ENCODE data around the gene SLC10A7. TPM values are rescaled to one million over a fixed set of nuclear protein-coding genes. Genes with fewer than 3 reads are reported as not detected.

SLC10A7 gene
- total and polyA plus RNA-seq, 2 donors (not counting 1 experiment from before 2014, with no cell fraction given) = 5.7 to 18.3 TPM

DNA sequence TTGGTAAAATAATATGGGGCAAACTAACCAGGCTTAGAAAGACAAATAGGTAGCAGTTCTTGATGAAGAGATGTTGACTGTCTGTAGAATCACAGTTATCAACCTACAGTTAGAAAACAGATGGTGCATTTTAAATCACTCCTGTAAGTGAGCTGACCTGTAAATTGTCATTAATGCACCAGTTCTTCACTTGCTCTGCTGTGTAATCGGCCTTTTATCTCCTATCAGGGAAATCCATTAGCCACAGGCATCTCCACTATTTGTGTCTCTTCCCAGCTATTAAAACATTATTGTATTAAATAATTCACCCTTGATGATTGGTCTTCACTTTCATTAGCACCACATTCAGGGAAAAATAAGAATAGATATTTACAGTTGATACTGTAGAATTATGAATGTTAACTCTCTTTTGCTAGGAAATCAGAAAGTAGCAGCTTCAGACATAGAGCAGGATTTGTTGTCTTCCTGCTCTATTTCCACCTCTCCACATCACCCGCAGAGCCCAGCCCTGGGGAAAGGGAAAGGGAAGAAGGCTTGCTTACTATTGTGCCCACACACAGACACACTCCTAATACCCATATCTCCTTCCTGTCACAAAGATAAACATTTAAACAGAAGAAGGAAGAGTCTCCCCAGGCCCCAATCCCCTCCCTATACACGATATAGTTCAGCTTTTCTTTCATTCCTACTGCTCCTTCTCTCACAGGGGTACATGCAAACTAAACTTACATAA is 210.3 kb downstream of the SLC10A7 start:
- ChIA-PET CTCF (no interaction called here), POLR2A (no interaction called here)
- intact Hi-C loops (cut with micrococcal nuclease) = no loop called here
- no peaks in the 10 kb centered on the region for H3K4me1 ChIP-seq (ENCODE audit: control insufficient read depth in 2 of 2, insufficient read depth in 2 of 2, low read length in 2 of 2)
- Mint-ChIP-seq H3K4me1 (peaks cover 2% of the 10 kb centered on the region), H3K4me3 (no peak overlapping the region), H3K27me3 (no peaks in the 10 kb centered on the region), H3K27ac (no peak overlapping the region), H3K9me3 (ENCODE audit: insufficient read depth) (no peaks in the 10 kb centered on the region)
- H3K4me2 ChIP-seq (replicated peaks; ENCODE audit: low read depth, low read length, poor library complexity, severe bottlenecking) = no peak overlapping the region
- ATAC-seq (ENCODE audit: low read depth) (no peak), DNase-seq (no peak)
- H2AFZ ChIP-seq (ENCODE audit: insufficient read depth, low read depth, low read length, poor library complexity, severe bottlenecking) = no peak overlapping the region
- TF ChIP-seq CTCF (IDR thresholded peaks at IDR 0.05) = no peak
- TF ChIP-seq EZH2 (IDR thresholded peaks at IDR 0.05; ENCODE audit: borderline replicate concordance, insufficient read depth, low read depth, low read length, poor library complexity, severe bottlenecking) = no peak
- no peaks in the 10 kb centered on the region for H3K36me3 ChIP-seq (replicated peaks in 1 of 2; ENCODE audit: control extremely low read depth in 1 of 2, control insufficient read depth in 1 of 2, extremely low read depth in 1 of 2, insufficient read depth in 2 of 2, low read length in 1 of 2)
- no peaks in the 10 kb centered on the region for H4K20me1 ChIP-seq (ENCODE audit: control insufficient read depth, insufficient read depth, low read length, poor library complexity, severe bottlenecking)
- WGBS (ENCODE audit: insufficient coverage) = no CpG with 5 or more reads among the region's 3 CpGs
- H3K9ac ChIP-seq (ENCODE audit: low read length) = no peak overlapping the region
- H3K79me2 ChIP-seq (ENCODE audit: control insufficient read depth, insufficient read depth, low read length) = no peaks in the 10 kb centered on the region
- no peak overlapping the region for H3K4me3 ChIP-seq (ENCODE audit: control extremely low read depth in 1 of 5, extremely low read depth in 1 of 5, insufficient read depth in 1 of 5, low read depth in 2 of 5, low read length in 4 of 5)
- H3K9me3 ChIP-seq (ENCODE audit: control extremely low read depth in 1 of 3, control insufficient read depth in 2 of 3, insufficient read depth in 1 of 3, low read length in 2 of 3) = no peaks in the 10 kb centered on the region
- no peaks in the 10 kb centered on the region for H3K27me3 ChIP-seq (replicated peaks in 1 of 4; ENCODE audit: control extremely low read depth in 1 of 4, control insufficient read depth in 3 of 4, insufficient read depth in 4 of 4, low read length in 3 of 4)
- no peak overlapping the region for H3K27ac ChIP-seq (ENCODE audit: low read length in 2 of 2)

DNA sequence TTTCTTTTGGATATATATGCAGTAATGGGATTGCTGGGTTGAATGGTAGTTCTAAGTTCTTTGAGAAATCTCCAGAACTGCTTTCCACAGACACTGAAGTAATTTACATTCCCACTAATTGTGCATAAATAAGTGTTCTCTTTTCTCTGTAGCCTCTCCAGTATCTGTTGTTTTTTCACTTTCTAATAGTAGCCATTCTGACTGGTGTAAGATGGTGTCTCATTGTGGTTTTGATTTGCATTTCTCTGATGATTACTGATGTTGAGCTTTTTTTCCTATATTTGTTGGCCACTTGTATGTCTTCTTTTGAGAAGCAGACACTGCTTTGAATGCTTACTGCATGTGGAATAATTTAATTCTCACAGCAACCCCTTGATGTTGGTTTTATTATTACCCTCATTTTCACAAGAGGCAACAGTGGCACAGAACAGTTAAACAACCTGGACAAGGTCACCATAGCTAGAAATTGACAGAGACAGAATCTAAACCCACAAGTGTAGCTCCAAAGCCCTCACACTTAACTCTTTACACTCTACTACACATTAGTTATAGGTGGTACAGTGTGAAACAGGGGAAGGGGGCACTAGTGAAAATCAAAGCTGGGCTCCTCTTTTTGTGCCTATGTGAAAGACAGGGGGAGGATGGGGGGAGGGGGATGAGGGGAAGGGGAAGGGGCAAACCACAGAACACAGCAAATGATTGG is 211.3 kb downstream of the SLC10A7 start:
- ATAC-seq (ENCODE audit: low read depth) (no peak), DNase-seq (no peak)
- Mint-ChIP-seq H3K9me3 (ENCODE audit: insufficient read depth) (no peaks in the 10 kb centered on the region), H3K4me1 (peaks cover 2% of the 10 kb centered on the region), H3K27me3 (no peaks in the 10 kb centered on the region), H3K27ac (no peak overlapping the region), H3K4me3 (no peak overlapping the region)
- Histone ChIP-seq H4K20me1 (ENCODE audit: control insufficient read depth, insufficient read depth, low read length, poor library complexity, severe bottlenecking) (no peaks in the 10 kb centered on the region), H3K79me2 (ENCODE audit: control insufficient read depth, insufficient read depth, low read length) (no peaks in the 10 kb centered on the region), H3K9ac (ENCODE audit: low read length) (no peak overlapping the region), H3K36me3 (replicated peaks in 1 of 2; ENCODE audit: control extremely low read depth in 1 of 2, control insufficient read depth in 1 of 2, extremely low read depth in 1 of 2, insufficient read depth in 2 of 2, low read length in 1 of 2) (no peaks in the 10 kb centered on the region), H3K27ac (ENCODE audit: low read length in 2 of 2) (no peak overlapping the region), H3K9me3 (ENCODE audit: control extremely low read depth in 1 of 3, control insufficient read depth in 2 of 3, insufficient read depth in 1 of 3, low read length in 2 of 3) (no peaks in the 10 kb centered on the region), H3K27me3 (replicated peaks in 1 of 4; ENCODE audit: control extremely low read depth in 1 of 4, control insufficient read depth in 3 of 4, insufficient read depth in 4 of 4, low read length in 3 of 4) (no peaks in the 10 kb centered on the region), H2AFZ (ENCODE audit: insufficient read depth, low read depth, low read length, poor library complexity, severe bottlenecking) (no peak overlapping the region), H3K4me1 (ENCODE audit: control insufficient read depth in 2 of 2, insufficient read depth in 2 of 2, low read length in 2 of 2) (no peaks in the 10 kb centered on the region), H3K4me3 (ENCODE audit: control extremely low read depth in 1 of 5, extremely low read depth in 1 of 5, insufficient read depth in 1 of 5, low read depth in 2 of 5, low read length in 4 of 5) (no peak overlapping the region), H3K4me2 (replicated peaks; ENCODE audit: low read depth, low read length, poor library complexity, severe bottlenecking) (no peak overlapping the region)
- intact Hi-C loops (cut with micrococcal nuclease) = no loop called here
- POLR2A ChIA-PET = no interaction called here
- TF ChIP-seq EZH2 (IDR thresholded peaks at IDR 0.05; ENCODE audit: borderline replicate concordance, insufficient read depth, low read depth, low read length, poor library complexity, severe bottlenecking) (no peak), CTCF (IDR thresholded peaks at IDR 0.05) (no peak)
- CTCF ChIA-PET = no interaction called here

Data from B cell (primary cell).